HCT116 (cell line): ENCODE measurements around the gene AOPEP.

Experiments used
- EZH2 ChIP-seq: fragments of 200-600 bp; sonication (generic); IDR thresholded peaks from 2 replicates; pipeline ENCODE4 v1.6.1; 2017; ENCODE audit warnings: antibody characterized with exemption, mixed run types
- EZH2phosphoT487 ChIP-seq: fragments of 200-600 bp; IDR thresholded peaks from 2 replicates; pipeline ENCODE4 v1.6.1; 2018; ENCODE audit warnings: antibody characterized with exemption, borderline replicate concordance
- FOSL1 ChIP-seq: IDR thresholded peaks from 2 replicates; pipeline ENCODE4 v1.6.1; 2012; ENCODE audit warnings: low read depth
- POLR2A ChIP-seq: IDR thresholded peaks from 2 replicates; pipeline ENCODE4 v1.7.0; 2011; ENCODE audit warnings: borderline replicate concordance; ENCODE audit not compliant: insufficient read depth, insufficient read length; ENCODE audit errors: extremely low read depth
- POLR2AphosphoS5 ChIP-seq: IDR thresholded peaks from 2 replicates; pipeline ENCODE4 v1.6.1; 2011; ENCODE audit warnings: mild to moderate bottlenecking, low read depth, low read length, moderate library complexity
- YY1 ChIP-seq: IDR thresholded peaks from 2 replicates; pipeline ENCODE4 v1.6.1; 2011; ENCODE audit warnings: low read length, low read depth, moderate library complexity, mild to moderate bottlenecking; ENCODE audit not compliant: insufficient replicate concordance; ENCODE audit errors: extremely low read depth
- TF ChIP-seq, protein P1 (sequence below), 3 experiments: fragments of 200-600 bp in 1 of 3; sonication (generic) in 1 of 3; IDR thresholded peaks in 2 of 3; conservative IDR thresholded peaks in 1 of 3; 2 replicates each; pipeline ENCODE4 v1.5.1; 2012 to 2017; ENCODE audit warnings: low read depth in 2 of 3, low read length in 2 of 3, antibody characterized with exemption in 1 of 3, borderline replicate concordance in 1 of 3, control low read depth in 1 of 3, mild to moderate bottlenecking in 1 of 3, mixed read lengths in 1 of 3, mixed run types in 1 of 3, moderate library complexity in 1 of 3; ENCODE audit not compliant: insufficient read depth in 1 of 3

GRCh38 chr9:95074632-95075031 lies 348.1 kb downstream of the AOPEP start:
- TF ChIP-seq EZH2phosphoT487 (no peak), FOSL1 (no peak), EZH2 (no peak), YY1 (no peak), POLR2A (no peak), POLR2AphosphoS5 (no peak)
- TF ChIP-seq, protein P1, sequence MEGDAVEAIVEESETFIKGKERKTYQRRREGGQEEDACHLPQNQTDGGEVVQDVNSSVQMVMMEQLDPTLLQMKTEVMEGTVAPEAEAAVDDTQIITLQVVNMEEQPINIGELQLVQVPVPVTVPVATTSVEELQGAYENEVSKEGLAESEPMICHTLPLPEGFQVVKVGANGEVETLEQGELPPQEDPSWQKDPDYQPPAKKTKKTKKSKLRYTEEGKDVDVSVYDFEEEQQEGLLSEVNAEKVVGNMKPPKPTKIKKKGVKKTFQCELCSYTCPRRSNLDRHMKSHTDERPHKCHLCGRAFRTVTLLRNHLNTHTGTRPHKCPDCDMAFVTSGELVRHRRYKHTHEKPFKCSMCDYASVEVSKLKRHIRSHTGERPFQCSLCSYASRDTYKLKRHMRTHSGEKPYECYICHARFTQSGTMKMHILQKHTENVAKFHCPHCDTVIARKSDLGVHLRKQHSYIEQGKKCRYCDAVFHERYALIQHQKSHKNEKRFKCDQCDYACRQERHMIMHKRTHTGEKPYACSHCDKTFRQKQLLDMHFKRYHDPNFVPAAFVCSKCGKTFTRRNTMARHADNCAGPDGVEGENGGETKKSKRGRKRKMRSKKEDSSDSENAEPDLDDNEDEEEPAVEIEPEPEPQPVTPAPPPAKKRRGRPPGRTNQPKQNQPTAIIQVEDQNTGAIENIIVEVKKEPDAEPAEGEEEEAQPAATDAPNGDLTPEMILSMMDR (IDR thresholded peaks at IDR 0.05 in 2 of 3, conservative IDR thresholded peaks at IDR 0.05 in 1 of 3; ENCODE audit: borderline replicate concordance in 1 of 3, insufficient read depth in 1 of 3, low read depth in 2 of 3, low read length in 2 of 3), result no peak
